K562 (cell line): ENCODE results near the gene FHL1. TPM values are rescaled to one million over a fixed set of nuclear protein-coding genes. Genes with fewer than 3 reads are reported as not detected.

Source experiments
- ATAC-seq: fragments of 200-7000 bp; cut with Tn5 transposase; 3 replicates; pipeline ENCODE4 v1.9.1; 2020; ENCODE audit warnings: moderate library complexity
- BruUV-seq: library from RNA; stranded (reverse); fragments of 400-500 nt; replicated peaks from 2 replicates; lab custom pipeline; 2021; lab: Mats Ljungman, UMichigan
- CTCF ChIA-PET: fragments of 300-600 bp; formaldehyde crosslinking; extraction: SDS; loops from one replicate; lab custom pipeline; 2021; ENCODE audit warnings: low intra/inter-chr PET ratio; lab: Yijun Ruan, JAX
- POLR2A ChIA-PET: fragments of 300-600, 350-650 bp; sonication (Branson Sonifier 250); formaldehyde crosslinking; extraction: SDS; loops from one replicate; lab custom pipeline; 2021; ENCODE audit warnings: antibody characterized with exemption, inconsistent platforms; lab: Yijun Ruan, JAX
- DNase-seq, 4 experiments: peaks; one replicate each; pipeline versions ENCODE4 v3.0.0 to v3.0.0-alpha.2; 2011 to 2018; ENCODE audit warnings: low spot score in 3 of 4, mixed read lengths in 3 of 4; ENCODE audit errors: extremely low read depth in 1 of 4
- FAIRE-seq: peaks from 2 replicates; lab custom pipeline; 2011; peaks lifted over from hg19 to GRCh38; lab: Jason Lieb, UNC
- H2AFZ ChIP-seq: 2 replicates; pipeline ENCODE4 v1.6.0; 2011; ENCODE audit warnings: low read depth, low read length, control low read depth, inconsistent platforms
- H3K27ac ChIP-seq: fragments of 200-600 bp; 3 replicates; pipeline ENCODE4 v1.8.0; 2011; ENCODE audit warnings: low read depth, mild to moderate bottlenecking, control low read depth, inconsistent platforms, low read length, moderate library complexity, mixed read lengths; ENCODE audit errors: extremely low read depth
- H3K27me3 ChIP-seq, 2 experiments: fragments of 300-600 bp in 1 of 2; 2 replicates in 1 of 2; 3 replicates in 1 of 2; pipeline versions ENCODE4 v1.6.0 to v1.8.0; 2011; ENCODE audit warnings: inconsistent platforms in 2 of 2, low read length in 2 of 2, mild to moderate bottlenecking in 1 of 2, mixed read lengths in 1 of 2, moderate library complexity in 1 of 2; ENCODE audit not compliant: control insufficient read depth in 2 of 2, insufficient read depth in 2 of 2
- H3K36me3 ChIP-seq: fragments of 300-600 bp; 3 replicates; pipeline ENCODE4 v1.8.0; 2011; ENCODE audit warnings: mild to moderate bottlenecking, low read length, inconsistent platforms; ENCODE audit not compliant: control insufficient read depth, insufficient read depth
- H3K4me1 ChIP-seq, 2 experiments: fragments of 200-600 bp in 1 of 2; replicated peaks in 1 of 2; 2 replicates in 1 of 2; 3 replicates in 1 of 2; pipeline versions ENCODE4 v1.5.1 to v1.8.0; 2011; ENCODE audit warnings: inconsistent platforms in 2 of 2, low read length in 2 of 2, mild to moderate bottlenecking in 1 of 2, mixed read lengths in 1 of 2, moderate library complexity in 1 of 2; ENCODE audit not compliant: control insufficient read depth in 2 of 2, insufficient read depth in 2 of 2
- H3K4me2 ChIP-seq: 2 replicates; pipeline ENCODE4 v1.6.1; 2011; ENCODE audit warnings: low read length, control low read depth, inconsistent platforms, mixed read lengths; ENCODE audit not compliant: insufficient read depth
- H3K4me3 ChIP-seq: fragments of 200-600 bp; sonication (generic), shearing (Covaris generic); 2 replicates; pipeline ENCODE4 v1.5.1; 2016; ENCODE audit warnings: control low read depth, inconsistent platforms
- H3K79me2 ChIP-seq: fragments of 200-600 bp; 3 replicates; pipeline ENCODE4 v1.8.0; 2011; ENCODE audit warnings: low read length, inconsistent platforms; ENCODE audit not compliant: control insufficient read depth, insufficient read depth
- H3K9ac ChIP-seq, 2 experiments: 2 replicates each; pipeline versions ENCODE4 v1.6.0 to v1.6.1; 2011; ENCODE audit warnings: low read depth in 2 of 2, low read length in 2 of 2, control low read depth in 1 of 2, inconsistent platforms in 1 of 2, mild to moderate bottlenecking in 1 of 2, mixed read lengths in 1 of 2; ENCODE audit not compliant: insufficient read depth in 1 of 2
- H3K9me1 ChIP-seq: one replicate; pipeline ENCODE4 v1.6.0; 2011; ENCODE audit warnings: inconsistent platforms, mild to moderate bottlenecking, low read length, moderate library complexity; ENCODE audit not compliant: control insufficient read depth, insufficient read depth
- H3K9me3 ChIP-seq: replicated peaks from 2 replicates; pipeline ENCODE4 v1.5.1; 2011; ENCODE audit warnings: low read depth, low read length, inconsistent platforms; ENCODE audit not compliant: control insufficient read depth, insufficient read depth
- H4K20me1 ChIP-seq: replicated peaks from 2 replicates; pipeline ENCODE4 v1.6.1; 2011; ENCODE audit warnings: low read length, inconsistent platforms, mixed read lengths; ENCODE audit not compliant: control insufficient read depth, insufficient read depth
- HNRNPLL ChIP-seq: fragments of 200-400 bp; formaldehyde crosslinking; IDR thresholded peaks from 2 replicates; pipeline ENCODE4 v1.6.1; 2017; ENCODE audit warnings: low read length, low read depth, mild to moderate bottlenecking; ENCODE audit not compliant: poor library complexity, severe bottlenecking
- MLX ChIP-seq, 2 experiments: fragments of 450-650 bp in 1 of 2; sonication (generic) in 1 of 2; formaldehyde crosslinking; conservative IDR thresholded peaks; 2 replicates each; pipeline versions ENCODE4 v1.4.0 to v1.8.1; 2020 to 2022; ENCODE audit warnings: mild to moderate bottlenecking in 1 of 2, missing genetic modification reagents in 1 of 2
- ZBTB5 ChIP-seq: fragments of 450-650 bp; IDR thresholded peaks from 2 replicates; pipeline ENCODE4 v1.6.1; 2017; ENCODE audit warnings: antibody characterized with exemption
- ZNF589 ChIP-seq: fragments of 200-800 bp; sonication (Bioruptor generic); IDR thresholded peaks from 2 replicates; pipeline ENCODE4 v1.6.1; 2016; ENCODE audit warnings: low read depth, missing genetic modification characterization, missing compliant biosample characterization
- WGBS: fragments of 100-300 bp; shearing (Covaris generic); methylation state at CpG from one replicate; pipeline ENCODE4 v1.1.6; 2016; ENCODE audit warnings: low coverage, mixed read lengths; ENCODE audit not compliant: insufficient coverage; ENCODE audit errors: missing lambda C conversion rate; 5-methylcytosine and 5-hydroxymethylcytosine counted together
- in situ Hi-C: fragments of 300-500 bp; cut with MboI; formaldehyde crosslinking; loops from 4 replicates; pipeline ENCODE4 v1.15.0; 2018; ENCODE audit warnings: inconsistent platforms, mixed read lengths
- intact Hi-C: fragments of 100-400 bp; cut with micrococcal nuclease; formaldehyde crosslinking; loops from 2 replicates; pipeline ENCODE4 v1.14.2; 2022
- polyA plus RNA-seq, 8 experiments: library from polyadenylated mRNA; depleted of rRNA in 4 of 8; stranded (reverse) in 5 of 8; unstranded in 3 of 8; fragments of >200 nt; fragmentation: Nextera tagmentation in 2 of 8; fragmentation: Illumina TruSeq in 1 of 8; extraction: Ambion mirVana in 2 of 8; extraction: Trizol in 1 of 8; gene quantifications; 2 replicates each; pipeline versions ENCODE4 v1.2.1 to v1.2.3, GENCODE V29; 2011 to 2014; ENCODE audit warnings: inconsistent platforms in 1 of 8, missing spikeins in 1 of 8
- total RNA-seq, 7 experiments: library from RNA; depleted of rRNA in 6 of 7; stranded (reverse); fragments of >200 nt in 6 of 7; fragmentation: Illumina TruSeq in 2 of 7; extraction: Trizol in 2 of 7; gene quantifications; 2 replicates each; pipeline versions ENCODE4 v1.2.1 to v1.2.3, GENCODE V29; 2011 to 2021; ENCODE audit warnings: low replicate concordance in 1 of 7

FHL1 gene
- total and polyA plus RNA-seq, 9 of the 15 experiments (the other 6 are each of a cell fraction or from before 2014, with no cell fraction given), result 0.03 to 3.0 (median 0.13) TPM; not detected in 1

DNA sequence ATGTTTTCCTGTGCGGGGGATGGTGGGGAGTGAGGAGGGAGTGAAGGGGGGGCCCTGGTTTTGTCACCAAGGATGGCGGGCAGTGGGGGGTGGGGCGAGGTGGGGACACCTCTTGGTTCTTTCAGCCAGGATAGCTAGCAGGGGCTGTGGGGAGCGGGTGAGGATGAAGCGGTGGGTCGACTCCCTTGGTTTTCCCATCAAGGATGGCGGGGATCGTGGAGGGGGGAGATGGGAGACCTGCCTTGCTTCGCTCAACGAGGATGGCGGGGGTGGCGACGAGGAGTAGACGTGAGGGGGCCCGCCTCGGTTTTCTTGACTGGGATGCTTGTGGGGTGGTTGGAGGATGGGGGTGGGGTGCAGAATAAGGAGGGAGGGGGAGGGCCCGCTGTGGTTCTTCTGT is 643 bp downstream of the FHL1 start:
- ChIA-PET CTCF (no interaction called here), POLR2A (no interaction called here)
- no peak for ATAC-seq
- BruUV-seq, result no TSS peak
- no CpG with 5 or more reads among the region's 17 CpGs for WGBS
- H3K9me1 ChIP-seq, result no peaks in the 10 kb centered on the region
- peaks cover 9 to 26% of the 10 kb centered on the region in 2 experiments; a peak in 4 of 5 replicates for H3K27me3 ChIP-seq
- no peak overlapping the region for H3K4me3 ChIP-seq
- no peak overlapping the region for H3K4me2 ChIP-seq
- H3K4me1 ChIP-seq, result peaks cover 0 to 14% of the 10 kb centered on the region in 2 experiments; a peak in 2 of 5 replicates
- TF ChIP-seq HNRNPLL, result no peak
- TF ChIP-seq ZNF589 (CRISPR knock-in tag), result no peak
- no peak for TF ChIP-seq ZBTB5
- TF ChIP-seq MLX (CRISPR knock-in tag; conservative IDR thresholded peaks at IDR 0.05), result no peak
- no peaks in the 10 kb centered on the region for H3K79me2 ChIP-seq
- H3K9me3 ChIP-seq, result no peaks in the 10 kb centered on the region
- FAIRE-seq, result no peak
- no peaks in the 10 kb centered on the region for H4K20me1 ChIP-seq
- H3K27ac ChIP-seq, result no peak overlapping the region
- H2AFZ ChIP-seq, result no peak overlapping the region
- H3K9ac ChIP-seq, result no peak overlapping the region
- in situ Hi-C loops, result no loop called here
- no peak for DNase-seq
- intact Hi-C loops, result no loop called here
- H3K36me3 ChIP-seq, result no peaks in the 10 kb centered on the region
